DOHH2 (cell line): ENCODE results near the gene REN.

ENCODE experiments used
- EZH2phosphoT487 ChIP-seq: fragments of 200-600 bp; sonication (generic); IDR thresholded peaks from 2 replicates; pipeline ENCODE4 v1.6.1; 2017; ENCODE audit warnings: borderline replicate concordance, mild to moderate bottlenecking, antibody characterized with exemption, low read length, moderate library complexity, mixed read lengths
- TF ChIP-seq, protein P1 (sequence below): fragments of 200-600 bp; sonication (generic); IDR thresholded peaks from one replicate; pipeline ENCODE4 v1.5.1; 2014; ENCODE audit warnings: antibody characterized with exemption, mild to moderate bottlenecking, low read depth, low read length; ENCODE audit not compliant: poor library complexity, severe bottlenecking

DNA sequence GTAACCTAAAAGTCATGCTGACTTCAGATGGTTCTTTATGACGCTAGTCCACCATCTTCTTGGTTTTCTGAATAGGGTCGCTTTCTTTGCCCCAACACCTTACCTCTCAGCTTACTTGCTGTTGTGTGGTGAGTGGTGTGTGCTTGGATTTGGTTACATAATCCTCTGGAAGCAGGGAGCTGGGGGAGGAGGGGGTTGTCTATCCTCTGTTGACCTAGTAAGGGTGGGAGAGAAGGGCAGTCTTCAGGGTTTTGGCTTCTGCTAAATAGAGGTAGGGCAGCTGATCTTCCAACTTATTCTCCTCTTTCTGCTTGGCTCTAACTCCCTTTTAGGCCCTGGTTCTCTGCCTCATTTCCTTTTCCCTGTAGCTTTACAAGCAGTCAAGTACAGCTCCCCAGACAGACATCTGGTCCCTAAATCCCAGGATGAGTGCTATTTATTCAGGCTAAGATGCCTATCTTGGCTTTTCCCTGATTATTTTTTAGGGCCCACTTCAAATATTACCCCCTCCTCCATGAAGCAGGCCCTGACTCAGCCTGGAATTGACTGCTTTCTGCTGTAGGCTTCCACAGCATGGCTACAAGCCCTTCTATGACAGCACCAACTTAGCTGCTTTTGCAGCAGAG lies 6.4 kb upstream of the REN start:
- TF ChIP-seq, protein P1, sequence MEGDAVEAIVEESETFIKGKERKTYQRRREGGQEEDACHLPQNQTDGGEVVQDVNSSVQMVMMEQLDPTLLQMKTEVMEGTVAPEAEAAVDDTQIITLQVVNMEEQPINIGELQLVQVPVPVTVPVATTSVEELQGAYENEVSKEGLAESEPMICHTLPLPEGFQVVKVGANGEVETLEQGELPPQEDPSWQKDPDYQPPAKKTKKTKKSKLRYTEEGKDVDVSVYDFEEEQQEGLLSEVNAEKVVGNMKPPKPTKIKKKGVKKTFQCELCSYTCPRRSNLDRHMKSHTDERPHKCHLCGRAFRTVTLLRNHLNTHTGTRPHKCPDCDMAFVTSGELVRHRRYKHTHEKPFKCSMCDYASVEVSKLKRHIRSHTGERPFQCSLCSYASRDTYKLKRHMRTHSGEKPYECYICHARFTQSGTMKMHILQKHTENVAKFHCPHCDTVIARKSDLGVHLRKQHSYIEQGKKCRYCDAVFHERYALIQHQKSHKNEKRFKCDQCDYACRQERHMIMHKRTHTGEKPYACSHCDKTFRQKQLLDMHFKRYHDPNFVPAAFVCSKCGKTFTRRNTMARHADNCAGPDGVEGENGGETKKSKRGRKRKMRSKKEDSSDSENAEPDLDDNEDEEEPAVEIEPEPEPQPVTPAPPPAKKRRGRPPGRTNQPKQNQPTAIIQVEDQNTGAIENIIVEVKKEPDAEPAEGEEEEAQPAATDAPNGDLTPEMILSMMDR, result no peak
- no peak for TF ChIP-seq EZH2phosphoT487
